HG03280 (cell line): Measurements from ENCODE around the gene SERGEF.
"Not testable (repeated sequence)": the region's sequence is repeated elsewhere in the genome, so short reads cannot be mapped to it uniquely, and the experiment has no call there.

ENCODE experiments used
- ATAC-seq: cut with Tn5 transposase; IDR thresholded peaks from one replicate; pipeline ENCODE4 v1.9.1; 2021; ENCODE audit warnings: mild to moderate bottlenecking, moderate library complexity; ENCODE audit not compliant: unreplicated experiment

The SERGEF gene

DNA sequence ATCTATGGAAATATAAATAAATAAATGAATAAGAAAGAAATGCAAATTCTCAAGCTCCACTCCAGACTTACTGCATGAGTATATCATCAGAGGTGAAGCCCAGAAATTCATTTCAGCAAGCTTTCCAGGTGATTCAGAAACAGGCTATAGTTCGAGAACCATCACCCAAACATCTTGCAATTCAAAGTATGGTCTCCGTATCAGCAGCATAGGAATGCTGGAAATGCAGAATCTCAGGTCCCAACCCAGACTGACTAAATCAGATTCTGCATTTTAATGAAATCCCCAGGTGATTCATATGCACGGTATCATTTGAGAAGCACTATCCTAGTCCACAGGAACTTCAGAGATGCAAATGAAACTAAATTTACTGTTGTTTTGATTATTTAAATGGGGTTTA is 95.3 kb downstream of the SERGEF start:
- ATAC-seq: no peak

DNA sequence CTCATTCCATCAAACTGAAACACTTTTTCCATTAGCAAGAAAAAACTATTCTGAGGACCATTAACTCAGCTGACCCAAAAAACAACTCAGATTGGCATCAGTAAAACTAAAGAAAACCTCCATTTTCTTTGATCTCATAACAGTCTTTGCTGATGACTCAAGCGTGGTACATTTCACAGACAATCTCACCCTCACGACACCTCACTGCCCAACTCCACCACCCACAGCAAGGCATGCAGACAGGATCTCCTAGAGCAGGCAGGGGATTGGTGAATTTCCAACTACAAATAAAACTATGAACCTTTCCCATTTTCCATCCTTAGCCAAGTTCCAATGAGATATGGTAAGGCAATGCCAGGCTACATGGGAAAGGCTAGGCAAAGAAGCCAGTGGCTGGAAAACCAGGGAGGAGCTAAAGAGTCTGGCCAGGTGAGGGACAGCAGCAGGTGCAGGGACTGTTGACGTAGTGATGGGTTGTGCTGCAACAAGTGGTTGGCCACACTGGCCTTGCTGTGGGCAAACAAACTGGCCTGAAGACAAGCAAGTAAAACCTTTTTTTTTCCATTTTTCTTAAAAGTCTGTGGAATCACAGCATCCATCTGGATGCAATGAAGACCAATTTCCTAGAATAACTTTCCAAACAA is 97.2 kb downstream of the SERGEF start:
- no peak for ATAC-seq

DNA sequence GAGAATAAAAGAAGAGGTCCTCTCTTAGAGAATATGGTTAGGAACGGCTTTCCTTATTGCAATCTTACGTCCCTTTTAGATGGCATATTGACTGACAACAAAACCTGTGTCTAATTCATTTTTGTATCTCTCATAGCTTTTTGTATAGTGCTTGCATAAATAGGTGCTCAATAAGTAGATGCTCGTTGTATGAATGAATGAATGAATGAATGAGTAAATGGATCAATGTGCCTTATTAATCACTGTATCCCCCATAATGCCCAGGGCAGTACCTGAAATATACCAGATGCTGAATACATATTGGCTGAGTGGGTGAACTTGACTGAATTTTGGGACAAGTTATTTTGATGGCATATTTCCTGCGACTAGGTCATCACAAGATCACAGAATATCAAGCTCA is 97.9 kb downstream of the SERGEF start:
- ATAC-seq: no peak

DNA sequence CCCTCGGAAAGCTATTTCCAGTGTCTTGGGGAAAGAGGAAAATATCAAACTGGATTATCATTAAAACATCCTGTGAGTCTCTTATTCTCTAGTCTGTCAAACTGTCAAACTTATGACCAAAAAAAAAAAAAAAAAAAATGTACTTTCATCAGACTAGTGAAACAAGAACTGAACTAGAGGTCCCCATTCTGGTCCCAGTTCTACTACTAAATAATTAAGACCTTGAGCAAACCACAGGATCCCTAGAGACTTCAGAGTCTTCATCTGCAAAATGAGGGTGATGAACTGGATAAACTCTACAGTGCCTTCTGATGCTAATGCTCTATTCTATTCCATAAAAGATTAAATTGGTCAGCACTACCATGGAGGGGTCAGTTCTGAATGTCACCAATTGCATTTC is 105.8 kb downstream of the SERGEF start:
- ATAC-seq: no peak

DNA sequence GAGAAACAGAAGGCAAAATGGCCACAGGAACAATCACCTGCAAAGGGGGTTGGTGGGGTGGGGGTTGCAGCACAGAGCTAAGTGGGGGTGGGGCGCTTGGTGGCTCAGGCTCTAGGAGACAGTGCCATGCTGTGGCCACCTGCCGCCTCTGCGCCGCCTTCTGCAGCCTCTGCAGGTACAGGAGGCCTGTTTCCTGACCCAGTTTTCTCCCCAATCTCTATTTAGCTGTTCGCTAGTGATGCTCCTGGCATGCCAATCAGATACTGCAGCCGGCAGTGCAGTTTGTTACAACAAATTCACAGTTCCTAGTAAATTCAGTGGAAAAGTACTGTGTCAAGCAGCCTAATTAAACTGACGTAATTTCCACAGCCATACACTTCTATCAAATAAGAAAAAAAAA is 106.4 kb downstream of the SERGEF start:
- ATAC-seq: no peak

DNA sequence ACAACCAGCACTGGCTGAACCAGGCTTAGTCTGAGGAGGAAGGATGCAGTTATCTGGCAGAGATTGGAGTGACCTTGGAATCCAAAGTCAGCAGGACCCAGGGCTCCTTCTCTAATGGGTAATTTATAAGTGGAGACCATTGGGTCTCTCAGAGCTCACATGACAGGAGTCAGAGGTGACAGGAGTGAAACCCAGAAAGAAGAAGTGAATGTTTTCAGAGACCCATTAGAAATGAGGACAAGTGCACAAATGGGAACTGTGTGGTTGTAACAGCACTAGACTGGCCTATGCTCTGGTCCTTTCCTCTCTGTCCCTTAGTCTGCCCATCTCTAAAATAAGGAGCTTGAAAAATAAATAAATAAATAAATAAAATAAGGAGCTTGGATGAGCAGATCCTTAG is 107.4 kb downstream of the SERGEF start:
- ATAC-seq: peak; percentile 77

DNA sequence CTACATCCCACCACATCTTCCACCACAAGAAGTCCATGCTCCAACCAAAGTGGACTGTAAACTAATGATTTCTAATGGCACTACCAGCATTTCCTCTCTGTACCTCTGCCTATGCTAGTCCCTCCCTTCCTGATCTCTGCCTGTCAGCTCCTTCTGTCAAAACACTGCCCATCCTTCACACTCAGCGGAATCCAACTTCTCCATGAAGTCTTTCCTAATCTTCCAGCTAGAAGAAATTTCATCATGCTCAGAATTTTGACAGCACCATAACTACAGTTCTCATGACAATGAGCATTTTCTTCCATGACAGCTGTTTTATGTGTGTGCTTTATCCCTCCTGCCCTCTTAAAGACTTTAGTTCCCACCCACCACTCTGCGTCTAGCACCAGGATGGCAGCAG is 111.4 kb downstream of the SERGEF start:
- no peak for ATAC-seq

DNA sequence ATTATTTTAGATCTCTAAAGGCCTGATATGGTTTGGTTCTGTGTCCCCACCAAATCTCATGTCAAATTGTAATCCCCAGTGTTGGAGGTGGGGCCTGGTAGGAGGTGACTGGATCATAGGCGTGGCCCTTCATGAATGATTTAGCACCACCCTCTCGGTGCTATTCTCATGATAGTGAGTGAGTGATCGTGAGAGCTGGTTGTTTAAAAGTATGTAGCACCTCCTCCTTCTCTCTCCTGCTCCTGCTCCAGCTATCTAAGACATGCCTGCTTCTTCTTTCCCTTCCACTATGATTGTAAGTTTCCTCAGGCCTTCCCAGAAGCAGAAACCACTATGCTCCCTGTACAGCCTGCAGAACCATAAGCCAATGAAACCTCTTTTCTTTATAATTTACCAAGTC is 114.1 kb downstream of the SERGEF start:
- no peak for ATAC-seq

DNA sequence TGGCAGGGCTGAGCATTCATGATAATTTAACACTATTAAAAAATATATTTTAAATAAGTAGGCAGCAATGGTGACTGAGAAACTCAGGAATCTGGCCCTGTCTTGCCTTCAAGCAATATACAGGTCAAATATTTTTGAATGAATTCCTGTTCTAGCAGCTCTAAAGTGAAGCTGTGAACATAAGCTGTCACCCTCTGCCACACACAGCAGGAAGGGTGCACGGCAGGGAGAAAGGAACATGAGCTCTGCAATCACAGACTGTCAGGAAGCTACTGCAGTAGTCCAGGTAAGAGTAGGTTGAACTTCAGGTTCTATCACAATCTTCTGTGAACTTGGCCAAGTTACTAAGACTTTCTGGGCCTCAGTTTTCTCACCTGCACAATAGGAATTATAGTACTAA is 114.8 kb downstream of the SERGEF start:
- no peak for ATAC-seq

DNA sequence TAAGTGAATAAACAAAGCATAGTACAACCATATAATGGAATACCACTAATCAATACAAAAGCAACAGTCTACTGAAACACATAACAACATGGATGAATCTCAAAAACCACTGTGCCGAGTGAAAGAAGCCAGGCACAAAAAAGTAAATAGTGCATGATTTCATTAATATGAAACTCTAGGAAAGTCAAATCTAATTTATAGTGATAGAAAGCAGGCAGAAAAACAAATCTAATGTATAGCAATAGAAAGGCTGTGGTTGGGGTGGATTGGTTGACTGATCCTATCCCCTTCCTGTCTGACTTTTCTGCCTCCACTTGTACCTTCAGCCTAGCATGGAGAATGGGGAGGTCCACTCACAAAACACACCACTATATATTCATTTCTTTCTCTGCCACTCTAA is 115.4 kb downstream of the SERGEF start:
- ATAC-seq: no peak

DNA sequence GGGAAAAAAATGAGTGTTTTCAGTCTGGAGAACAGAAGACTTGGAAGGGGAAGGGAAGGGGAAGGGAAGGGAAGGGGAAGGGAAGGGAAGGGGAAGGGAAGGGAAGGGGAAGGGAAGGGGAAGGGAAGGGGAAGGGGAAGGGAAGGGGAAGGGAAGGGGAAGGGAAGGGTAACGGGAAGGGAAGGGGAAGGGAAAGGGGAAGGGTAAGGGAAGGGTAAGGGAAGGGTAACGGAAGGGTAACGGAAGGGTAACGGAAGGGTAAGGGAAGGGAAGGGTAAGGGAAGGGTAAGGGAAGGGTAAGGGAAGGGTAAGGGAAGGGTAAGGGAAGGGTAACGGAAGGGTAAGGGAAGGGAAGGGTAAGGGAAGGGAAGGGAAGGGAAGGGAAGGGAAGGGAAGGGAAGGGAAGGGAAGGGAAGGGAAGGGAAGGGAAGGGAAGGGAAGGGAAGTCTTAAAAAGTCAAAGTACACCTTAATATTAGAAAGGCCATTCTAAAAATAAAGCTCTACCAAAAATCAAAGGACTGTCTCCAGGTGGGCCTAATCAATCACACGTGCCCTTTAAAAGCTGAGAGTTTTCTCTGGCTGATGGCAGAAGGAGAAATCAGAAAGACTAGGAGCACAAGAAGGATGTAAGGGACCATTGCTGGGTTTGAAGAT is 116.2 kb downstream of the SERGEF start:
- not testable (repeated sequence) for ATAC-seq

DNA sequence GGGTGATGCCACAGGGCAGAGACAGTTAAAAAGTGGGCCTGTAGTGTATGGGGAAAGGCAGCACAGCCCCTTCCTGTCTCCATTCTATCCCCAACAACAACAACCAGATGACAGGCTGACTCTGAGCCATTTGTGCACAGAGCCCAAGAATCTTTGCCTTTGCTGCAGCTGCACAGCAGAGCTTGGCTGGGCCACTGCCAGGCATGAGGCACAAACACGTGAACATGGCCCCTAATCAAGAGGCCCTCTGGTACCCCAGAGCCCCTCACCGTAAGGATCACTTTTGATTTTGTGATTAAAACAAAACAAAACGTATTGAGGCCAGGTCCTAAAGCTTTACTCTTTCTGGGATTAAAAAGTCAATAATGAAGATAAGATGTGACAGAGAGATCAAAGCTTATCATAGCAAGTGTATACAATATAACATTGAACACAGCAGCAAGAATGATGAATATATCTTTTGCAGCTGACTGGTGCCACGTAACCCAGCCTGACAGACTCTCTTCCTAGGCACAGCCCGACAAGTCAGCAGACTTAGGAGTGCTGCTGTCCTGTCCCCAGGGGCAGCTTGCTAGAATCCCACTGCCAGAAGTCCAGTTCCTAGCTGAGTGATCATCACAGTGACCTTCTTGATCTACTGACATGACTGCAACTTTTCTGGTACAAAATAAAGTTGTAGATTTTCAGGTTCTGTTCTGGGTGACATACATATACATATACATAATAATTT is 117.8 kb downstream of the SERGEF start:
- no peak for ATAC-seq

DNA sequence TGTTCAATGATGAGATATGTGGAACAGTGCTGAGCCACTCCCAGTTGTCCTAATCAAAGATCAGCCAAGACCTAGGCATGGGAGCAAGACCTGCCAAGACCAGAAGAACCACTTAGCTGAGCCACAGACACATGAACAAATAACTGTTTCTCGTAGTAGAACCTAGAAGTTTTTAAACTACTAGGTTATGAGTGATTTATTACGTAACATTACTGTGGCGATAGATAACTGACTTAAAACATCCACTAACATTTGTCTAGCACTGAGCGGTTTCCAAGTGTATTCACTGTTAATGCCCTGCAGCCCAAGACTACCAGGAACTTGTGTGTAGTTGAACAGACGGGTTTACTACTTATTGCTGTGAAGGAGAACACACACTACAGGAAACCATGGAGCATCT is 120.4 kb downstream of the SERGEF start:
- ATAC-seq: no peak

DNA sequence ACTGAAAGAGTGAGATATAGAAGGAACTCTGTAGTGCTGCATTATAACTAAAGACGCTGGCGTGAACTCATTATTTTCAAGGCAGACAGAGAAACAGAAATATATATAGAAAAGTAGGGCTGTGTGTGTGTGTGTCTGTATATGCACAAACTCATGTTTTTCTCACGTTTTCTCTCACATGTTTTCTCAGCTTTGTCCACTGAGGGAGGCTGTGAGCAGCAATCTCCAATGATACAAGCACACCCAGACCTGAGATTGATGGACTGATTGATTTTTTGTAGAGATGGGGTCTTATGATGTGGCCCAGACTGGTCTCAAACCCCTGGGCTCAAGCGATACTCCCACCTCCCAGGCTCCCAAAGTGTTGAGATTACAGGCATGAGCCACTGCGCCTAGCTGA is 122.5 kb downstream of the SERGEF start:
- no peak for ATAC-seq

DNA sequence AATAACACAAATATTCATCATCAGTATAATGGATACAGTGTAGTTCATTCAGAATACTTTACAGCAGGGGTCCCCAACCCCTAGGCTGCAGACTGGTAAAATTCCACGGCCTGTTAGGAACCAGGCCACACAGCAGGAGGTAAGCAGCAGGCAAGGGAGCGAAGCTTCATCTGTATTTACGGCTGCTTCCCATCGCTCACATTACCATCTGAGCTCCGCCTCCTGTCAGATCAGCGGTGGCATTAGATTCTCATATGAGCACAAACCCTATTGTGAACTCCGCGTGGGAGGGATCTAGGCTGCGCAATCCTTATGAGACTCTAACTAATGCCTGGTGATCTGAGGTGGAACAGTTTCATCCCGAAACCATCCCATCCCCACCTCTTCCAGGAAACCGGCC is 125.1 kb downstream of the SERGEF start:
- ATAC-seq: no peak

DNA sequence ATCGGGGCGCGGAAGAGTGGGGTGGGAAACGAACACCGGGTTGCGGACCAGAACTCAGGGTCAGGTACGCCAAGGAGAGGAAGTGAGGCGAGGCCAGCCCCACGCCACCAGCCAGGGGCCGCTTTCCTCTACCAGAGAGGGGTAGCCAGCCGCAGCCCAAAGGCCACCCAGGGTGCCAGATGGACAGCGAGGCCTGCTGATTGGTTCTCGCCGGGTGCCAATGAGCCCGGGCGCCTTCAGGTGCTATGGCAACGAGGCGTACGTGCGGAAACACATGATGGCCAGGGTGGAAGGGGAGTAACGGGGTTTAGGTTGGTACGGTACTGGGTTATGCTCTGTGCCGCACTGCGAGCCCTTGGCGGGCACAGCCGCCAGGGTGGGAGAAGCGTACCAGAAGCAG is 128.9 kb downstream of the SERGEF start:
- no peak for ATAC-seq

DNA sequence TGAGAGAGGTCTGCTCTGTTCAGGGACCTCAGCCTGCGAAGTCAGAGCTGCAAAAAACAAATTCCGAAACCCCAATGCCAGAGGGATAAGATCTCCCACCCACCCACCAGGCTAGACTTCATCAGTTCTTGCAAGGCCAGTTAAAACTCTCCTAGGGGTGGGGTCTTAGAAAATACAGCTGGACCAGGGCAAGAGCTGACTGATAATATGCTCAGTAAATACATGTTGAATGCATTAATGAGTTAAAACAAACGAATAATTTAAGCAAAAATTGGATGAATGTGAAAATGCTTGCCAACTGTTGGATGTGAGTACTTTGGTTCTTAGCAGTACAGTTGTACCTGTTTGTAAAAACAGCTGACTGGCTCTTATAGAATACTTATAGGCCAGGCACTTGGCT is 129.8 kb downstream of the SERGEF start:
- no peak for ATAC-seq

DNA sequence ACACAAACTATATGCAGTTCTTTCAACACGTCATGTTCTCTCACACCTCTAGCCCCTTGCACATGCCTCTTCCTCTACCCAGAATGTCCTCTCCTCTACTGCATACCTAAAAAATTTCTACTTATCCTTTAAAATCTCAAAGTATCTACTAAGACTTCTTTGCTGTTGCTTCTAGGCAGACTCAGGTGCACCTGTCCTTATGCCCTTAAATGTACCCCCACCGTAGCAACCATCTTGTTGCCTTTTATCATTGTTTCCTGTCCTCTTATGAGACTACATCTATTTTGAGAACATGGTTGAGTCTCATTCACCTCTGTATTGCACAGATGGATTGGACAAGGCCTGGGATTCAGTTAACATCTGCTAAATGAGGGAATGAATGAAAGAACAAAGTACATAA is 134.1 kb downstream of the SERGEF start:
- ATAC-seq: no peak

DNA sequence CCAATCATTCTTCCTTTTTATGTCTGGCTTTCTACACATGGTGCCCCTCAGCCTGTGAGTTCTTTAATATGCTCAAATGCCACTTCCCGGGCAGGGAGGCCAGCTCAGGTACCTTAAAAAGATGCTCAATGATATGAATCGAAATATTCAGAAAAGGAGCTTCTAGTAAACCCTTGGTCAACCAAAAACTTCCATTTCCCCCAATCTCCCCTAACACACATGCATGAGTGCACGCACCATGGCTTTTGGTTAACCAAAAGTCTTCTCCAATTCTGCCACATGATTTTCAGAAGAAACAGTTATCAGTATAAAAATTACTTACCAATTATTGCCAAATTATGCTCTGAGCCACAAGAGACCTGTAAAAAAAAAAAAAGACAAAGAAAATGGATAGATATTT is 135.0 kb downstream of the SERGEF start:
- no peak for ATAC-seq

DNA sequence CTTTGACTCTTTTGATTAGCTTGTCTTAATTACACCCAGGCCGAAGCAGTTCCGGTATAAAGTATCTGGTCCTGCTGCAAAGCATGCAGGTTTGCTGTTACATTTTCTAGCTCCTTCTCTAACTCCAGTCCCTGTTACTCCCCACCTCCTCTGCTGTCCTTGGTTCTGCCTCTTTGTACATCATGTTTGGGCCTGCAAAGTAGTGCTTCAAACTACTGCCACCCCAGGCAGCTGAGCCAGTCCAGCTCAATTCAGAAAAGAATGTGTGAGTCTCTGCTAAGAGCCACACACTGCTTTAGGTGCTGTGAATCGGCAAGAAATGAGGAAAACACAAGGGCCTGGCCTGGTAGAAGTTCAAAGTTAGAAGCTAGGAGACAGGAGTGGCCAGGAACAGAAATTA is 136.0 kb downstream of the SERGEF start:
- ATAC-seq: no peak

DNA sequence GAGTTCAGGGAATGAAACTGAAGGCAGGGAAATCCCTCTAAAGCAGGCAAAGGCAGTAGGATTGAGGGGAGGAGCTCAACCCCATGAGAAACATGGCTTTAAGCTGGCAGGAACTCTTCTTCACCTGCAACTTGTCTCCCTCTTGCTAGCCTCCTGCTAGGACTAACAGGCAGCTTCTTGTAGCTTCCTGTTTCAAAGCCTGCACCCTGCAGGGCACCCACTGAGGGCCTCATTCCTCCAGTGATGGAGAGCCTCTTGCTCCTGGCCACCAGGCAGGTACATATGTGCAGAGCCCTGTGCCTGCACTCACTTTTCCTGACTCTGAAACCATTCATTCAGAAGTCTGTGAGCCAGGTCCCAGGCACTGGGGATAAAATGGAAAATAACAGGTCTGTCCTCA is 137.0 kb downstream of the SERGEF start:
- no peak for ATAC-seq

DNA sequence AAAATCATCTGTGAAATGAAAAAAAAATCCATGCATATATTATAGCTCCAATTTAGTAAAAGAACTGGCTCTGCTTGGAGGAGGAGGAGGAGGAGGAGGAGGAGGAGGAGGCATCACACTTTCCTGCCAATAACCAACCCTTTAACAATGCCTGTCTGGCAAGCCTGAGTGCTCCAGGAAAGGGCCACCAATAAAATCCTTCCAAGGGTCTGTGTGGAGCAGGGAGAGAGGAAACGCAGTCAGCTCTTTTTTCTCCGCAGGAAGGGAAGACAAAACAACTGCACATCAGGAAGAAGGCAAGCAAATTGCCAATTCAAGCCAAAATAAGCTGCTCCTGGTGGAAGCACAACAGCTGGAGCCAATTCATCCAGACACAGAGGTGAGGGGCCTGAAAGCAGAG is 139.3 kb downstream of the SERGEF start:
- no peak for ATAC-seq
